WI38 (cell line): ENCODE measurements around the gene PACRG.

ENCODE experiments used
- H3K4me3 ChIP-seq: 2 replicates; pipeline ENCODE4 v1.5.1; 2011; ENCODE audit warnings: low read depth, mild to moderate bottlenecking, control low read depth, low read length
- CTCF ChIP-seq: IDR thresholded peaks from 2 replicates; pipeline ENCODE4 v1.5.1; 2012; ENCODE audit warnings: low read depth, mild to moderate bottlenecking, control low read depth, low read length

Gene PACRG

GRCh38 chr6:162941128-162941527 is 213.4 kb downstream of the PACRG start:
- TF ChIP-seq CTCF: no peak
- H3K4me3 ChIP-seq: no peak overlapping the region

GRCh38 chr6:162942866-162943265 is 215.1 kb downstream of the PACRG start:
- TF ChIP-seq CTCF: no peak
- no peak overlapping the region for H3K4me3 ChIP-seq

GRCh38 chr6:162943369-162943768 is 215.6 kb downstream of the PACRG start:
- H3K4me3 ChIP-seq: no peak overlapping the region
- no peak for TF ChIP-seq CTCF

GRCh38 chr6:162951164-162951743 is 223.5 kb downstream of the PACRG start:
- H3K4me3 ChIP-seq: no peak overlapping the region
- no peak for TF ChIP-seq CTCF

- TF ChIP-seq CTCF: no peak
- no peak overlapping the region for H3K4me3 ChIP-seq
These were observed 224.6 kb downstream of the PACRG start for GRCh38 chr6:162952423-162952822.

- H3K4me3 ChIP-seq: no peak overlapping the region
- TF ChIP-seq CTCF: no peak
These were observed 229.3 kb downstream of the PACRG start for GRCh38 chr6:162957062-162957461.

- TF ChIP-seq CTCF: no peak
- H3K4me3 ChIP-seq: no peak overlapping the region
These were observed 233.1 kb downstream of the PACRG start for GRCh38 chr6:162960679-162961457.
